ENCODE results near the gene SEZ6.

SEZ6 gene

GRCh38 chr17:28926366-28926765 lies 79.5 kb downstream of the SEZ6 start:
- no peak for DNase-seq

GRCh38 chr17:28925912-28926365 lies 79.9 kb downstream of the SEZ6 start:
- no peak for DNase-seq

GRCh38 chr17:28920201-28920600 lies 85.6 kb downstream of the SEZ6 start:
- no peak for DNase-seq

- DNase-seq, result no peak
Observed at GRCh38 chr17:28918295-28918694, 87.5 kb downstream of the SEZ6 start.

GRCh38 chr17:28917465-28917864 lies 88.4 kb downstream of the SEZ6 start:
- DNase-seq, result no peak

GRCh38 chr17:28917029-28917428 lies 88.8 kb downstream of the SEZ6 start:
- DNase-seq, result no peak

GRCh38 chr17:28916302-28916934 lies 89.4 kb downstream of the SEZ6 start:
- peak; percentile 19 for DNase-seq

- no peak for DNase-seq
Observed at GRCh38 chr17:28912938-28913333, 92.9 kb downstream of the SEZ6 start.

- no peak for DNase-seq
Observed at GRCh38 chr17:28912281-28912937, 93.4 kb downstream of the SEZ6 start.

GRCh38 chr17:28911411-28912045 lies 94.3 kb downstream of the SEZ6 start:
- no peak for DNase-seq

GRCh38 chr17:28910534-28910933 lies 95.3 kb downstream of the SEZ6 start:
- DNase-seq, result no peak

- DNase-seq, result no peak
Observed at GRCh38 chr17:28908640-28909167, 97.1 kb downstream of the SEZ6 start.

GRCh38 chr17:28907709-28908475 lies 97.9 kb downstream of the SEZ6 start:
- DNase-seq, result no peak

GRCh38 chr17:28906706-28907438 lies 99.0 kb downstream of the SEZ6 start:
- no peak for DNase-seq

GRCh38 chr17:28906276-28906675 lies 99.6 kb downstream of the SEZ6 start:
- no peak for DNase-seq
